Measurements from ENCODE around the gene THSD4. TPM values are rescaled to one million over a fixed set of nuclear protein-coding genes. Genes with fewer than 3 reads are reported as not detected.
"Not testable (repeated sequence)": the region's sequence is repeated elsewhere in the genome, so short reads cannot be mapped to it uniquely, and the experiment has no call there.

The THSD4 gene
- polyA plus RNA-seq, 10 donors, result 17.7 to 40.4 (median 25.8) TPM

GRCh38 chr15:71654720-71655174, 539.5 kb downstream of the THSD4 start:
- peak; percentile 61 to 79 (median 76) for DNase-seq

DNA sequence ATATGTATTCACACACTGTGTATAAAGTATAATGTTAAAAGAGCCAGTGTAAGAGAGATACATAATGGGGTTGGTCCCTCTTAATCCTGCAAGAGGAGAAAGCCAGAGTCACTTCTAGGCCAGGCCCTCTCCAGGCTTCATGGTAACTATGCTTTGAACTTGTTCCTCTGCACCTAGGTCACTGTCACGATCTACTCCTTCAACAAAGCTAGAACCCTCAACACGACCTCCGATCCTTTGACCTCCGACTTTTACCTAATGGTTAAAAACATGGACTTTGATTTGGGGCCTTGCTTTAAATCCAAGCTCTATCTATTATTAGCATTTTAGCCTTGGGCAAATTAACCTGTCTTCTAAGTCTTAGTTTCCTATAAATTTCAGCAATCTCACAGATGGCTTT, 541.2 kb downstream of the THSD4 start:
- DNase-seq, result no peak

- DNase-seq, result no peak
Measured at GRCh38 chr15:71657141-71657540, 541.9 kb downstream of the THSD4 start.

DNA sequence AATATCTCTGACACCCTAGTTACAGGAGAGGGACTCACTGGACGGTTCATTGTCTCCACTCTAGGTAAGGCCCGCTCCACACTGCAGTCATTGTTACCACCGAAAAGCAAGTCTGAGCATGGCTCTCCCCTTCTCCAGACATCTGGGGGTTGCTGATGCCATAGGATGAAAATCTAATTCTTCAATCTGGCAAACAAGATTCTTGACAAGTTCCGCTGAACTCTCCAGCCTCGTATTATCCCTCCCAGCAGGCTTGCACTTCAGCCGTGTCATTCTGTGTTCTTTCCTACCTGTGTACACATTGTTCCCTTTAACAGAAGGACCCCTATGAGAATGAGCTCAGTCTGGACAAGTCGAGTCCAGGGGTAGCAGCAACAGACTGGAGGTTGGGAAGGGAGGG, 542.8 kb downstream of the THSD4 start:
- DNase-seq, result no peak

DNA sequence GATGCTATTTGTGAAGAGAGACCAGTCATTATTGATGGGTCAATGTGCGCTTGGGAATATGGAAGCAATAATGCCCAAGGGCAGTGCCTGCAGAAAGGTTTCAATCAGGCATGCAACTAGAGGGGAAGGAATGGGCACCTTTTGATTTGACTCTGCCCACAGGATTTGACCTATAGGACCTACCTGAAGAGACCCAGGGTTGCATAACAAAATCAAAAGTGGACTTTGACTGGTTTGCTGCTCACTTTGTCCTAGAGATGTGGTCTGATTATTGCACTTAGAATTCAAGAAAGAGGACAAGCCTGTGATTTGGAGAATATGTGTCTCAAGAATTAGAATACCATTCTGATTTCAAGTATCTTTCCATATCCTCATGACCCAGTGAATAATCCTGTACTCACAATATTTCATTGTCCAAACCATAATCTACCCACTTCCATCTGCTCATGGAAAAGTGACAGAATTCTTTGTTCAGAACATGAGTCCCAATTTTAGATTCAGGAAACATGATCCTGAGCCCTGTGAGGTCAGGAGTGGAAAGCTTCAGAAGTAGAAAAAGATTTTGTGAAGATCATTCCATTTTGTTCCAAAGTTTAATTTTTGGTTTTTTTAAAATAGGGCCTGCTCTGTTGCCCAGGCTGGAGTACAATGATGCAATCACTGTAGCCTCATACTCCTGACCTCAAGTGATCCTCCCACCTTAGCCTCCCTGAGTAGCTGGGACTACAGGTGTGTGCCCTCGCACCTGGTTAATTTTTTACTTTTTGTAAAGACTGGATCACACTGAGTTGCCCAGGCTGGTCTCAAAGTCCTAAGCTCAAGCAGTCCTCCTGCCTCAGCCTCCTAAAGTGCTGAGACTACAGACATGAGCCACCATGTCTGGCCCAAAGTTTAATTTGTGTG, 543.8 kb downstream of the THSD4 start:
- DNase-seq, result no peak

DNA sequence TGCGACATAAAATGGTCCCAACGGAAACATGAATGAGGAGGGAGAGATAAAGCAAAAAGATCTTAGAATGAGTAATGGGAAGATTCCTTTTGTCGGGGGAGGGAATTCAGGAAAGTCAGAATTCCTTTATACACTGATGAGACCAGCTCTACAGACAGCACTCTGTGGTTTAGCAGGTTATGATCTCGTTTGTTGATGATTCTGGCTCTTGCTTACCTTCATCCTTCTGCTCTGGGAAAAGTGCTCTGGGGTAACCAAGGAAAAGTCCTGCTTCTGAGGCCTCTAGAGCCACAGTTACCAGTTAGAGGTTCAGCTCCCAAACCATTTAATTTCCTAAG, 544.4 kb downstream of the THSD4 start:
- no peak for DNase-seq

- DNase-seq, result no peak
Measured at GRCh38 chr15:71660501-71660900, 545.2 kb downstream of the THSD4 start.

DNA sequence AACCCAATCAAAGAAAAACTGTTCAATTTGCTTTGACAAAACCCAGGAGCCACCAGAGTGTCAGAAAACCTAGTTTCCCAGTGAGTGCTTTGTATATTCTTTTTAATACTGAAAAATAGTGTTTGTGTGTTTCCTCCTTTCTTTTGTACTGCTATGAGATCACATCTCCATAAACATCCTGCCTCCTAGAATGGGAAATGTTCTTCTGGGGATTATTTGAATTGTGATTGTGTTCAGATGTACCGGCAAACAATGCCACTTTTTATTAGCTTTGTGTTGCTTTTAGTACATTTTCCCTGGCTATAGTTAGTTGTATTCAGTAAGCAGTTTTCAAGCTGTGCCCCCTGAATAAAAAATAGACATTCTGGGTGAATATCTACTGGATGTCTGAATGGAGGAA, 547.0 kb downstream of the THSD4 start:
- DNase-seq, result no peak

- no peak for DNase-seq
Measured at GRCh38 chr15:71664622-71665021, 549.4 kb downstream of the THSD4 start.

DNA sequence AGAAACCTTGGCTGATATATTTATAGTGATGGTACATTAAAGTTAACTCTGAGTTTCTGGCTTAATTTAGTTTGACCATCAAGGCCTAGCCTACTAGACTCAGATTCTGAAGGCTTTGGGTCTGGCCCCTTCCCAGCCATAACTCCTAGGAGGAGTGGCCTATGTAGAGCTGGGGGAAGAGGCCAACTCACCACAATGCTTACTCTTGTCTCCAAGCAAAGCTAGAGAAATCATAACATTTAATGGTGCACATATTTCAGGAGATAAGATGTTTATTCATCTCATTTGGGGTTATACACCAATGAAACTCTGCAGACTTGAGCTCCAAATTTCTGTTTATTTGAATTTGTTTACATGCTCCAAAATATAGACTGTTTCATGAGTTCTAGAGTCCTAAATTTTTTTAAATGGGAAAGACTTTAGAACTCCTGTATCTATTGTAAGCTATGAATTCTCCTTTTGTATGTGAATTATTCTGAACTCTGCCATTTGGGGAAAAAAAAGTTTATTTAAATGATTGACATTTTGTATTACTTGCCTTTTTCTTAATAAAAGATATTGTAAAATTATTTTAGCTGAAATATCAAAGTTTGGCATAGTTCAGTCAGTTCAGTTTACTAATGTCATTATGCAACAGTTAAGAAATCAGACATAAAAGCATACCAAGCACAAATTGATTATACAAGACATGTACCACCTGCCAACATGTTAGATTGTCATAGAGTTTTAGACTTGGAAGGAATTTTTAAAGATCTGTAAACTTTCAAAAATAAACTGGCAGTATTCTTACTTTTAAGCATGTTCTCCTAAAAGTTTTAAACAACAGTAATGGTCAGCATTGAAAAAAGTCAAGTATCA, 551.7 kb downstream of the THSD4 start:
- DNase-seq, result no peak

GRCh38 chr15:71669688-71670087, 554.4 kb downstream of the THSD4 start:
- no peak for DNase-seq

GRCh38 chr15:71670222-71670621, 555.0 kb downstream of the THSD4 start:
- DNase-seq, result not testable (repeated sequence)

GRCh38 chr15:71674354-71674753, 559.1 kb downstream of the THSD4 start:
- DNase-seq, result no peak

DNA sequence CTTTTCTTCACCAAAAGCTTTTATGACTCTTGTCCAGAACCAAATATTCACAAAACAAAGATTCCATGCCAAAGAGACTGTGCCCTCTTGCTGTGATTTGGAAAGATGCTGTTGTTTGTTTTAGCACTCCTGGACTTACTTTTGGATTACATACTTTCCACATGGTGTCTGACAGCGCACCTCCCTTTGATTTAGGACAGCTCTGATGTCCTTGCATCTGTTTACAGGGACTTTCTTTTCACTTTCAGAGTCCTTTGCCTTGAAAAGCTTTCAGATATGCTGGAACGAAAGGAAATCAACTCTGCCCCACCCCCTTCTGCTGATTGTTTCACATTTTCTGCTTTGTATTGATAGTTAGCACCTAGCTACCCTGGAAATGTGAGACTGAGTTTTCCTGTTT, 562.1 kb downstream of the THSD4 start:
- DNase-seq, result no peak

GRCh38 chr15:71677766-71678165, 562.5 kb downstream of the THSD4 start:
- peak in 2 of 3 donors; percentile 34 to 68 for DNase-seq

DNA sequence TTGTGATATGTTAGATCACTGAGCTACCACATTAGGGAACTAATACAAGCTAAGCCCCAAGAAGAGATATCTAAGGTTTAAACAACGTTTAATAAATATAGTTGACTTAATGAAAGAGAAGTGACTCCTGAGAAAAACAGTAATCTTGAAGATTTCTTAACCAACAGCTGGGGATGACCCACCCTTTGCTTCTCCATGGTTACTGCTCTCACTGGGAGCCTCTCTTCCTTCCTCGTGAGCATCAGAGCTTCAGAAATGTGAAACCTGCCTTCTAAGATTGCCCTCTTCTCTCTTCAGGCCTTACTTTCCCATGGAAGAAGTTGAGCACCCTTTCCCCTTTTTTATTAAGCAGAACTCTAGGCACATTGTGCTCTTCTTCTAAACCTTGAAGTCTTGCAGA, 562.9 kb downstream of the THSD4 start:
- DNase-seq, result no peak

DNA sequence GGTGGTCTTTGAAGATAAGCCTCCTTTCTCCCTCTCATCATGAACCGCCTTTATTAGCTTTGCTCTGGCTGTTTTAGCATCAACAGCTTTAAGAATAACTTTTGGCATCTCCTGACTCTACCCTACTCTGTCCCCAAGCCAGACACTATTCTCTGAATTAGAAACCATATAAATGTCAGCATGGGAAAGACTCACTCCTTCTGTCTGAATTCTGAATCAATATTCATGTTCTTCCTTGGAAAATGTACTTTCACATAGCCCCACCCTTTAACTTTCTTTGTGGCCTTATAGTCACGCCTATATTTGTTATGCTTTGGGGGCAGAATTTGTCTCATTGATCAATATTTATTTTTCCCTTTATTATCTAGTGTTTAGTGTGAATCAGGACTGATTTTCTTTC, 563.3 kb downstream of the THSD4 start:
- DNase-seq, result no peak

- no peak for DNase-seq
Measured at GRCh38 chr15:71679223-71679792, 564.0 kb downstream of the THSD4 start.

- peak in 1 of 3 donors; percentile 45 for DNase-seq
Measured at GRCh38 chr15:71679793-71680353, 564.6 kb downstream of the THSD4 start.

- no peak for DNase-seq
Measured at GRCh38 chr15:71682001-71682400, 566.7 kb downstream of the THSD4 start.

DNA sequence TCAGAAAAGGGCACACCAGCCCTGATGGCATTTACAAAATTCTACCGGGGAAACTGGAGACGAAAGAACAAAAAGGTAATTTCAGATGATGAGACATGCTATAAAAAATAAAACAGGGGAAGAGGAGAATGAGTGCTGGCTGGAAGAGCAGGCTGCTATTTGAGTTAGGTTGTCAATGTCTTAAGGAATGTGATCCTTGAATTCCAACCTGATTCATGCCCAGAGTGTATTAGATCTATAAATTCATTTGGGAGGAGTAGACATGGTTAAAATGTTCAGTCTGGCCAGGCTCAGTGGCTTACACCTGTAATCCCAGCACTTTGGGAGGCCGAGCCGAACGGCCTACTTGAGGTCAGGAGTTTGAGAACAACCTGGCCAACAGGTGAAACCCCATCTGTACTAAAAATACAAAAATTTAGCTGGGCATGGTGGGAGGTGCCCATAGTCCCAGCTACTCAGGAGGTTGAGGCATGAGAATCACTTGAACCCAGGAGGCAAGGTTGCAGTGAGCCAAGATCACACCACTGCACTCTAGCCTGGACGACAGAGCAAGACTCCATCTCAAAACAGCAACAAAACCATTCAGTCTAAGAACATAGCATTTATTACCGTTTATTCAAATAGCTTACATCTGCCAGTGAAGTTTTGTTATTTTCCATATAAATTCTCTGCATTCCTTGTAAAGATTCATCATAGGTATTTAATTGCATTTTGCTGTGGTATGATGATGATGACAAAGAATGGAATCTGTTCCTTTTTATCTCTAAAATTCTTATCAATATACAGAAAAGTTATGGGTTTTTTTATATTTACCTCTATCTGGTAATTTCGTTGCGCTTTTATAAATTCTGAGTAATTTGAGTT, 568.4 kb downstream of the THSD4 start:
- DNase-seq, result peak in 1 of 3 donors; percentile 33
